NCI-H524 (cell line): ENCODE measurements around the gene GPC1.
"Not testable (repeated sequence)": the region's sequence is repeated elsewhere in the genome, so short reads cannot be mapped to it uniquely, and the experiment has no call there.

ENCODE experiments used
- DNase-seq, 2 experiments: peaks; one replicate each; lab custom pipeline; 2025; lab: John Stamatoyannopoulos, UW

Gene GPC1

GRCh38 chr2:240435457-240435947 is at the start of gene GPC1:
GPC1 (plus strand) TSS chr2:240435663; CDS start chr2:240435919, 256 bp downstream.
- DNase-seq, result peak; percentile 67 to 72

- peak in 1 of 2 experiments; percentile 30 for DNase-seq
Observed at GRCh38 chr2:240386326-240386725, 49.1 kb upstream of the GPC1 start.

- not testable (repeated sequence) for DNase-seq
Observed at GRCh38 chr2:240386743-240387142, 48.7 kb upstream of the GPC1 start.

- no peak for DNase-seq
Observed at GRCh38 chr2:240387325-240387668, 48.2 kb upstream of the GPC1 start.

- DNase-seq, result no peak
Observed at GRCh38 chr2:240387669-240388358, 47.6 kb upstream of the GPC1 start.

GRCh38 chr2:240388471-240389301 is 46.8 kb upstream of the GPC1 start:
- no peak for DNase-seq

GRCh38 chr2:240389302-240389805 is 46.1 kb upstream of the GPC1 start:
- no peak for DNase-seq

- no peak for DNase-seq
Observed at GRCh38 chr2:240390091-240391073, 45.1 kb upstream of the GPC1 start.

GRCh38 chr2:240391111-240392051 is 44.1 kb upstream of the GPC1 start:
- DNase-seq, result no peak

GRCh38 chr2:240392084-240392947 is 43.1 kb upstream of the GPC1 start:
- no peak for DNase-seq

GRCh38 chr2:240392948-240393830 is 42.3 kb upstream of the GPC1 start:
- DNase-seq, result no peak

GRCh38 chr2:240393831-240394410 is 41.5 kb upstream of the GPC1 start:
- no peak for DNase-seq

- DNase-seq, result no peak
Observed at GRCh38 chr2:240394549-240394948, 40.9 kb upstream of the GPC1 start.

- DNase-seq, result no peak
Observed at GRCh38 chr2:240395448-240395847, 40.0 kb upstream of the GPC1 start.

- DNase-seq, result no peak
Observed at GRCh38 chr2:240395896-240396622, 39.4 kb upstream of the GPC1 start.

- no peak for DNase-seq
Observed at GRCh38 chr2:240396623-240397541, 38.6 kb upstream of the GPC1 start.

- DNase-seq, result no peak
Observed at GRCh38 chr2:240397542-240397916, 37.9 kb upstream of the GPC1 start.
